AG09309 (cell line): ENCODE results near the gene RSAD2.

Experiments used
- DNase-seq: peaks from one replicate; pipeline ENCODE4 v3.0.0-alpha.2; 2010; ENCODE audit warnings: low read depth
- H3K4me3 ChIP-seq: 2 replicates; pipeline ENCODE4 v1.5.1; 2011; ENCODE audit warnings: mild to moderate bottlenecking, low read depth, low read length, moderate library complexity; ENCODE audit not compliant: control insufficient read depth
- TF ChIP-seq, protein P1 (sequence below): IDR thresholded peaks from 2 replicates; pipeline ENCODE4 v1.5.1; 2011; ENCODE audit warnings: mild to moderate bottlenecking, low read depth, low read length, inconsistent platforms; ENCODE audit not compliant: insufficient read depth, control insufficient read depth; ENCODE audit errors: missing control alignments

RSAD2 gene

DNA sequence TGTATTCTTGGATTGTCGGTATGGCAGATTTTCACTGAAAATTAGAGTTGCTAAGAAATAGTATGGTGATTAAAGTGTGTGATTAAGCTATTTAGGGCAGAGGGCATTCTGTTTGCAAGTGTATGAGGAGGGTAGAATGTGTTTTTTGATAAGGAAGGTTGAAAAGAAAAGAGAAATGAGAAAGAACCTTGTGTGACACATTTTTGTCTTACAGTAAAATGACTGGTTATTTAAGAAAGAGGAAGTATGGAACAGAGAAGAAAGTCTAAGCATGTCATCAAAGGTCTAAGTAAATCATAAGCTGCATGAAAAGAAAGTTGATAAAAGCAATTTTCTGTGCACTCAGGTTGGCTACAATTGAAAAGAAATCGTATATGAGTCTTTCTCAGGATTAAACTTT lies 5.2 kb upstream of the RSAD2 start:
- TF ChIP-seq, protein P1, sequence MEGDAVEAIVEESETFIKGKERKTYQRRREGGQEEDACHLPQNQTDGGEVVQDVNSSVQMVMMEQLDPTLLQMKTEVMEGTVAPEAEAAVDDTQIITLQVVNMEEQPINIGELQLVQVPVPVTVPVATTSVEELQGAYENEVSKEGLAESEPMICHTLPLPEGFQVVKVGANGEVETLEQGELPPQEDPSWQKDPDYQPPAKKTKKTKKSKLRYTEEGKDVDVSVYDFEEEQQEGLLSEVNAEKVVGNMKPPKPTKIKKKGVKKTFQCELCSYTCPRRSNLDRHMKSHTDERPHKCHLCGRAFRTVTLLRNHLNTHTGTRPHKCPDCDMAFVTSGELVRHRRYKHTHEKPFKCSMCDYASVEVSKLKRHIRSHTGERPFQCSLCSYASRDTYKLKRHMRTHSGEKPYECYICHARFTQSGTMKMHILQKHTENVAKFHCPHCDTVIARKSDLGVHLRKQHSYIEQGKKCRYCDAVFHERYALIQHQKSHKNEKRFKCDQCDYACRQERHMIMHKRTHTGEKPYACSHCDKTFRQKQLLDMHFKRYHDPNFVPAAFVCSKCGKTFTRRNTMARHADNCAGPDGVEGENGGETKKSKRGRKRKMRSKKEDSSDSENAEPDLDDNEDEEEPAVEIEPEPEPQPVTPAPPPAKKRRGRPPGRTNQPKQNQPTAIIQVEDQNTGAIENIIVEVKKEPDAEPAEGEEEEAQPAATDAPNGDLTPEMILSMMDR, result no peak
- no peak overlapping the region for H3K4me3 ChIP-seq
- no peak for DNase-seq

DNA sequence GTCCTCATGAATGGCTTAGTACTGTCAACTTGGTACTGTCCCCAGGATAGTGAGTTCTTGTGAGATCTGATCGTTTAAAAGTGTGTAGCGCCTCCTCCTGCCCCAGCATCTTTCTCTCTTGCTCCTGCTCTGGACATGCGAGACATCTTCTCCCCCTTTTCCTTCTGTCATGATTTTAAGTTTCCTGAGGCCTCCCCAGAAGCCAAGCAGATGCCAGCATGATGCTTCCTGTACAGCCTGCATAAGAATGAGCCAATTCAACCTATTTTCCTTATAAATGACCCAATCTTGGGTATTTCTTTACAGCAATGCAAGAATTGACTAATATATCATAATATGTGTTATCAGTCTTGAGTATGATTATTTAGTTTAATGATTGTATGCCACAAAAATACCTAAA lies 3.5 kb upstream of the RSAD2 start:
- no peak for DNase-seq
- TF ChIP-seq, protein P1, result no peak
- no peak overlapping the region for H3K4me3 ChIP-seq

DNA sequence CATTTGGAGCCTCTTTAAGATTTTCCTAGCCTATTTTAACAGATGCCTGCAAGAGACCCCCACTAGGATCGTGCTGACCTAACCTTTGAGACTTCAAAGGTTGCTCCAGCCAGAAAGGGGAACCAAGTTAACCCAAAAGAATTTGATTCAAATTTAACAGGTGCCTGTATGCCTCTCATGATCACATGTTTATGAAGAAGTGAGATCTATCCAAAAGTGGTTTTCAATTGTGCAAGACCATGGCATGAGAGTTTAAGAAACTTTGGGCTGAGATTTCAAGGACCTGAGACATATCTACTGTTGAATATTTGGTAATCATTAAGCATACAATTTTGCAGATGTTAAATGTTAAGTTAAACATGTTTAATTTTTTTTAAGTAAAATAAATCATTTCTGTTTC lies 1.3 kb upstream of the RSAD2 start:
- TF ChIP-seq, protein P1, result no peak
- H3K4me3 ChIP-seq, result no peak overlapping the region
- DNase-seq, result no peak

DNA sequence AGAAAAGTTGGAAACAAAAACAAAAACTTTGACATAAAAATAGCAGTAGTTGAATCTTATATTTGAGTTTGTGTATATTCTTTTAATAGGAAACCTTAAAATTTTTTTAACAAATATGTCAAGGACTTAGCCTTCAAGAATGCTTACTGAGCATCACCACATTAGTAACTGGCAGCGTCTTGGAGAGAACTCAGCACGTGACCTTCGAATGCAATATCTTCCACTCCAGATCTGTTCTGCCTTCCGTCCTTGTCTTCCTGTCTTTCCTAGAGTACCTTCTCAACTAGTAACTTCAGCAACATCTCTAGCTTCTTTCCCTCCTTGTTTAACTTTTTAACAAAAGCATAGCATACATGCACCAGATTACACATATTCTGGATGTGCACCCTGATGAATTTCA lies 972 bp downstream of the RSAD2 start:
- TF ChIP-seq, protein P1, result no peak
- DNase-seq, result no peak
- no peak overlapping the region for H3K4me3 ChIP-seq

DNA sequence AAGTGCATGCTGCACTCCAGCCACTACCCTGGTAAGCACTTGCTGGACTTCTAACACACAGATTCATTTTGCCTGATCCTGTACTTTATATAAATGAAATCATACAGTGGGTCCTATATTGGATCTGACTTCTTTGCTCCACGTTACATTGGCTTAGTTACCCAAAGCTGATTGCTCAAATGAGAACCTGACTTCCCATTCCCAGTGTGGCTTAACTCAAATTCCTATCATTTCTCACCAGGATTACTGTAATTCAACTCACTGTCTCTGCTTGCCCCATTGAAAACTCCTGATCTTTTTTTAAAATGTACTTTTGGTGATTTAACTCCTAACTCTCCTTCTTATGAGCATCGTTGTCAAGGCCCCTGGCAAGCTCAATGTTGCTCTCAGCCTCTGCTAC lies 1.4 kb downstream of the RSAD2 start:
- TF ChIP-seq, protein P1, result no peak
- H3K4me3 ChIP-seq, result no peak overlapping the region
- no peak for DNase-seq

DNA sequence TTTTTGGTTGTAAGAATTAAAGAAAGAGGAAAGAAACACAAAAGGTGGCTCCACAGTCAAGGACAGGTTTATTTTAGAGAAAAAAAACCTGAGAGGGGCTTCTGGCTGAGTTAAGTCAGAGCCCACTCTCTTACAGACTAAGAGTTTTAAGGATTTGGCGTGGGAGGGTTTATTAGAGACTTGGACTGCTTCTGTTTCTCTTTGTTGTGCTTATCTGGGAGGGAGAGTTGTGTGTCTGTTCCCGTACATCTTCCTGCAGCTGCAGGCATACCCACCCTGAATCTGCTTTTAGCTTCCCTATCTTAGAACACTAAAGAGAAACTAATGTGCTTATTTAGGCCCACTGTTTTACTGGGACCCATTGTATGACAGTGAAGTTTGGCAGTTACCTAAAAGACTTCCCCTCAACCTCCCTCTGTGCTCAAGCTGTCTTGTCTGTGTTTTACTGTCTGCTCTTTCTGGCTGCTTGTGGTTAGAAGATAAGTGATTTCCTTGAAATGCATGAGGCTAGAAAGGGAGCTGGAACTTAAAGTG lies 2.7 kb downstream of the RSAD2 start:
- no peak overlapping the region for H3K4me3 ChIP-seq
- TF ChIP-seq, protein P1, result no peak
- DNase-seq, result no peak

DNA sequence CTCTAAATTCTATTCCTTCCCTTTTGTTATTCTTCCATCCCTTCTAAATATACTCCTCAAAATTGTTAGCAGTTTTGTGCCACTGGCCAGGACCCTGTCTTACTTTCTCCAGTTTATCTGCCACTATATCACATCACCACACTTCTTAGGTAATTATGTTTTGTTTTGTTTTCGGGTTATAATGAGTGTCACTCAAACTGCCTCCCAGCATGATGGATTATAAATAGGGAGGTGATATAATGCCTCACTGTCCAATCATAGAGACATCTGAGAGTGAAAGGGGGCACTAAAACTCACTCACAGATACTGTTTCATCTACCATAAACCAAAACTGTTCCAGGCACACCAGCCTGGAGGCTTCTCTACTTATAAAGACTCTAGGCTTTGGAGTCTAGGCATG lies 3.5 kb downstream of the RSAD2 start:
- no peak overlapping the region for H3K4me3 ChIP-seq
- TF ChIP-seq, protein P1, result no peak
- DNase-seq, result no peak
